GM18502 (cell line): ENCODE results near the gene MIGA1.

ENCODE experiments used
- ATAC-seq: cut with Tn5 transposase; IDR thresholded peaks from one replicate; pipeline ENCODE4 v1.9.1; 2021; ENCODE audit warnings: mild to moderate bottlenecking; ENCODE audit not compliant: unreplicated experiment, poor library complexity

The MIGA1 gene

GRCh38 chr1:77834771-77835334 is 55.4 kb downstream of the MIGA1 start:
- no peak for ATAC-seq

GRCh38 chr1:77841574-77841973 is 62.1 kb downstream of the MIGA1 start:
- no peak for ATAC-seq

- ATAC-seq, result no peak
Measured at GRCh38 chr1:77845951-77846350, 66.5 kb downstream of the MIGA1 start.

DNA sequence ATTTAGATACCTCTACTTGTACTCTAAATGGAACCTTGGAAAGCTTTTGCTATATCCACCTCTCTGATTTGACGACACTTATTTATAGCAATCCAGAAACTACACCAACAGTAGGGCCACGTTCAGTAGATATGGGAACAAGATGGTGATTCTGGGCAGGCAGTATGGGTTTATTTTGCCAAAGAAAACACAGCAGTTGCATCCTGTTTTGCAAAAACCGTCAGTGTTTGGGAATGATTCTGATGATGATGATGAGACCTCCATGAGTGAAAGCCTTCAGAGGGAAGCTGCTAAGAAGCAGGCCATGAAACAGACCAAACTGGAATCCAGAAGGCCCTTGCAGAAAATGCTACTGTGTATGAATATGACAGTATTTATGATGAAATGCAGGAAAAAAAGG is 67.5 kb downstream of the MIGA1 start:
- no peak for ATAC-seq

DNA sequence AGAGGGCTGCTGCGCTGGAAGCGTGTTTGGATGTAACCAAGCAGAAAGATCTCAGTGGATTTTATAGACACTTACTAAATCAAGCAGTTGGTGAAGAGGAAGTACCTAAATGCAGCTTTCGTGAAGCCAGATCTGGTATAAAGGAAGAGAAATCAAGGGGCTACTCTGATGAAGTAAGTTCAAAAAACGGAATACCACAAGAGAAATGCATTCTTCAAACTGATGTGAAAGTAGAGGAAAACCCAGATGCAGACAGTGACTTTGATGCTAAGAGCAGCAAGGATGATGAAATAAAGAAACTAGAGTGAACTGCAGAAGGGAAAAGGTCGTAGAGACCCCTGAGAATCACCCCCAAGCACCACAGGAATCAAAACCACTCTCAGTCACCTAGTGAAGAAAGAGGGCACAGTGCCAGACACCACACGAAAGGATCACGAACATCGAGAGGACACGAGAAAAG is 68.2 kb downstream of the MIGA1 start:
- peak; percentile 50 for ATAC-seq

DNA sequence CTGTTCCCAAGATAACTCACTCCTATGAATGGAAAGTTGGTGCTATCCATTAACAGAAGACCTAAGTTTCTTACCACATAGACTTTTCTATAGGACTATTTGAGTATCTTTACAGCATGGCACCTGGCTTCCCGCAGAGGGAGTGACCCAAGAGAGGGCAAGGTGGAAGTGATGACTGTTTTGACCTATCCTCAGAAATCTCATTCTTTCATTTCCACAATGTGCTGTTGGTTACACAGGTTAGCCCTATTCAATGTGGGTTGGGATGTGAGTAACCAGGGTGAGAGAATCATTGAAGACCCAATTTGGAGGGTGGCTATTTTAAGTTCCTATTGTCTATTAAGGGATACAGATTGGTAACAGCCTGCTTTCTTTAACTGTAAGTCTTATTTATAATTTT is 70.6 kb downstream of the MIGA1 start:
- no peak for ATAC-seq

DNA sequence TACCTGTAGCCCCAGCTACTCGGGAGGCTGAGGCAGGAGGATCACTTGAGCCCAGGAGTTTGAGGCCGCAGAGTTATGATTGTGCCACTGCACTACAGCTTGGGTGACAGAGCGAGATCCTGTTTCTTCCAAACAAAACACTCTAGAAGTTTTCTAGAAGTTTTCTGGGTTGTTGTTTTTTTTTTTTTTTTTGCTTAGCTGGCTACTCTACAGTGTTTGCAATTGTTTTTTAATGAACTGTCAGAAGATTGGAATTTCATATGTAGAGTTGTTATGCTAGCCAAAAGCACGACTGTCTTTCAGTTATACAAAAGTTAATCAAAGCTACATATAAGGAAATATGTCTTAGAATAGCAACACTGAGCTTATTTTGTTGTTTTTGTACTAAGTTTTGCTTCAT is 78.1 kb downstream of the MIGA1 start:
- ATAC-seq, result no peak

- no peak for ATAC-seq
Measured at GRCh38 chr1:77858725-77859124, 79.3 kb downstream of the MIGA1 start.

DNA sequence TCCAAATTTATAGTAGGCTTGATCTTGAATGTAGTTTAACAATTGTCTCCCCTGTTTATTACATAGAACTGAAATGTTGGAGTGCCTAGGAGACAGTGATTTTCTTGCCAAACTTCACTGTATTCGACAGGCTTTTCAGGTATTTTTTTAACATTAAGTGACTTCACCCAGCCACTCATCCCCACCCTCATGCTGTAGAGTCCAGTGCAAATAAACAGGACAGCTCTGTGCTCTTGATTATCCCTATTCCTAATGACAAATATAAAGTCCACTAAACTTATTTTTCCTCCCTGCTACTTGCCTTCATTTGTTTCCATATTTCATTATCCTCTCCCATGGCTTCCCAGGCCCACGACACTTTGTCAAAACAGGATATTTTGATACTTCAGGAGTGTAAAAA is 79.8 kb downstream of the MIGA1 start:
- ATAC-seq, result no peak

- no peak for ATAC-seq
Measured at GRCh38 chr1:77866296-77866695, 86.8 kb downstream of the MIGA1 start.

DNA sequence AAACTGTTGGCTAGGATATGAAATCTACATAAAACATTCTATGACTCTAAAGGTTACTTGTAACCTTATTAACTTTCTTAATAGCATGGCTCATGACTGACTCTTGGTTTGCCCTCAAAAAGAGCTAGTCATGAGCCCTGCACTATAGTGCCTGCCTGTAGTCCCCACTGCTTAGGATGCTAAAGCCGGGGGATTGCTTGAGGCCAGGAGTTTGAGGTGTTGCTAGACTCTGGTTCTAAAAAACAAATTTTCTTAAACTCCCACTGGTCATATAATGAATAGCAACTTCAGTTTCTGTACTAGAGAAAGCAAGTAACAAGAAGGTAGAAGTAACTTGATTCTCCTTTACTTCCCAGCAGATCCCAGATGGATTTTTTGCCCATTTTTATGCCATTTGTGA is 93.2 kb downstream of the MIGA1 start:
- ATAC-seq, result no peak

DNA sequence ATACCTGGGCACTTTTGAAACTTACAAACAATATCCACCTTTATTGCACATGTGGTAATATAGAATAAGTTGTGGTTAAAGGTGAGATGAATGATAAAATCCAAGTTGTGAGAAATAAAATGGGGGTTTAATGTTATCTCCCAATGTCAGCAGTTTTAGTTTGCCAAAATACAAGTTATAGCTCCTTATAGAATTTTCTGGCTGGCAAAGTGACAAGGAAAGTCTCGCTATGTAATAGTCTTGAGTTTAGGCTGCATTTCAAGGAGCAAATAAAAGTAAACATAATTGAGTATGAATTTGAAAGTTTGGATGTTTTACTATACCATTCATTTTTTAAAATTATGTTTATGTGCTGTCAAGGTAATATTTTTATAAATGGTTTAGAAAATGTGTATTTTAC is 94.0 kb downstream of the MIGA1 start:
- no peak for ATAC-seq

DNA sequence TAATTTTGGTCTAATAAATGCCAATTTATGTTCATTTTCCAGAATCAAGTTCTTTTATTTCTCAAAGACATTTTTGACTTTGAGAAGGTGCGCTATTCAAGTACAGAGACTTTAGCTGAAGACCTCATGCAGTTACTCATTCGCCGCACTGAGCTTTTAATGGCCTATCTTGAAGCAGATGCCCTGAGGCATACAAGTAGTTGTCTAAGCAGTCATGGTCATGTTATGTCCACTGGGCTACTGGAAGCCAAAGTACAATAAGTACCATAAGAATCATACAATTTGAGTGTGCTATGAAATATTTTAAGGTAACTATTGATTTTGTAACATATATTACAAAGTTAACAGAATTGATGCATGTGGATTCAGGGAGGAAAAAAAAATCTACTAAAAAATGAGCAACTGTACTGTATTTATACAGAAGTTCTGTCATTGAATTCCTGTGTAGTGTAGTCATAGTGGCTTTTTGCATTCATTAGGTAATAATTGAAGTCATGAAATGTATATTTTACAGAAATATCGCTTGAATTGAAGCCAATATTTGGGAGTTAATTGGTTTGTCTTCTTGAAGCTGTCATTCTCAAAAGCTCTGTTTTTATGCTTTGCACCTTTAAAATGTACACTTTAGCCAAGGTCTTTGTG is 95.5 kb downstream of the MIGA1 start:
- no peak for ATAC-seq

- ATAC-seq, result no peak
Measured at GRCh38 chr1:77876884-77877283, 97.4 kb downstream of the MIGA1 start.

GRCh38 chr1:77881061-77881460 is 101.6 kb downstream of the MIGA1 start:
- ATAC-seq, result no peak

GRCh38 chr1:77882411-77882810 is 103.0 kb downstream of the MIGA1 start:
- ATAC-seq, result no peak

- ATAC-seq, result peak; percentile 26
Measured at GRCh38 chr1:77888081-77888780, 108.8 kb downstream of the MIGA1 start, which contains the start of gene NEXN. Gene NEXN, plus strand, starts transcription at chr1:77888624. Its CDS starts 27,483 bp downstream, at chr1:77916107.

GRCh38 chr1:77888781-77889642 is 109.6 kb downstream of the MIGA1 start:
- ATAC-seq, result peak; percentile 76

- no peak for ATAC-seq
Measured at GRCh38 chr1:77889671-77890070, 110.2 kb downstream of the MIGA1 start.

DNA sequence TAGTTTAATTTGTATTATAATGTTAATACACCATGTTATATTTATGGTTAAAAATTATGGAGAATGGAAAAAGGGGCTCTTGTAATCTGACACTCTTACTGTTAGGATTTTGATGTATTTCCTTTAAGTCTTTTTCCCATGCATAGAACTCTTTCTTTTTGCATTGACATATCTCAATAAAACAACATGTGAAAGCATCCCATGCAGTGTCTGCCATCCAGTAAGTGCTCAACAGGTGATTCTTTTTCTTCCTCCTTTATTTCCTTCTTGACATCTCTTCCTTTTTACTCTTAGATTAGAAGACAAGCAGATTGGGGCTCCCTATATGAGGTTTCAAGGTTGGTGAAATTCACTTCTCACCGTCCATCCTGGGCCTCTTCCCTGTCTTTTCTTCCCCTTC is 111.8 kb downstream of the MIGA1 start:
- ATAC-seq, result no peak
